ENCODE measurements around the gene COL27A1.

DNA sequence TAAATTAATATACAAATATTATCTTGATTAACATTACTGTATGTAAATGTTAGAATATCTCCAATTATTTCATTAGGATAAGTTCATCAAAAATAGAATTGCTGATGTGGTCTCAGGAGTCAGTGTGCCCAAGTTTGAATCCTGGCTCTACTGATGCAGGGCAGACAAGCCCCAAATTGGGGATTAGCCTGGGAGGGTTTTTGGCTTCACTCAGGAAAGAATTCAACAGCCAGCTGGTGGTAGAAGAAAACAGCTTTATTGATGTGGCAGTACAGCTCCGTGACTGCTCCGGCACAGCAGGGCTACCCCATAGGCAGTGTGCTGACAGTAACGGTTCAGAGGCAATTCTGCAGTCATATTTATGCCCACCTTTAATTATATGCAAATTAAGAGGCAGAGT is 32.5 kb downstream of the COL27A1 start:
- TF ChIP-seq TAF1 (IDR thresholded peaks at IDR 0.05; ENCODE audit: borderline replicate concordance, insufficient read depth, low read length) = no peak
- TF ChIP-seq POLR2AphosphoS5 (IDR thresholded peaks at IDR 0.05; ENCODE audit: low read depth, low read length) = no peak
